TTC549 (cell line): ENCODE results near the gene WNK2.

Source experiments
- FAIRE-seq: peaks from 2 replicates; lab custom pipeline; 2012; peaks lifted over from hg19 to GRCh38; lab: Jason Lieb, UNC

Gene WNK2

DNA sequence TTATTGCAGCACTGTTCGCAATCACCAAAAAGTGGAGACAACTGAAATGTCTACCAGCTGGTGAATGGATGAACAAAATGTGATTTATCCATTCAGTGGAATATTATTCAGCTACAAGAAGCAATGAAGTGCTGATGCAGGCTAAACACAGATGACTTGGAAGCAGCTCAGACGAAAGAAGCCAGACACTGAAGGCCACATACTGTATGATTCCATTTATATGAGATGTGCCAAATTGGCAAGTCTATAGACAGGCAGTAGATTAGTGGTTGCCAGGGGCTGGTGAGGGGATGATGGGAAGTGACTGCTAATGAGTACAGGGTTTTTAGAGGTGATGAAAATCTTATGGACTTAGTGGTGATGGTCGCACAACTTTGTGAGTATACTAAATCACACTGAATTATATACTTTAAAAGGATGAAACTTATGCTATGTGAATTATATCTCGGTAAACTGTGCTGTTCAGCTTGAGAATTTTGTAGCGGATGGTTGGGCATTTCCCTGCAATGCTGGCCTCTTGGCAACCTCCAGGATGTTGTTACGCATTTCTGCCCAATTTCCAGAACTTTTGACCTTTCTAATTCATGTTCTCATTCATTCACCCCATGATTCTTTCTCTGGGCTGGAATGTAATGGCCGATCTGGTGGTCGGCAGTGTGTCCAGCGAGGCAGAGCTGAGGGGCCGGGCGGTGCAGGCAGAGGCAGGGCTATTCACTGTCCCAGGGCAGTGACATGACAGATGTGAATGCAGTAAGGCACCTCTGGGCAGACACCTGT lies 22.0 kb upstream of the WNK2 start:
- FAIRE-seq, result no peak

DNA sequence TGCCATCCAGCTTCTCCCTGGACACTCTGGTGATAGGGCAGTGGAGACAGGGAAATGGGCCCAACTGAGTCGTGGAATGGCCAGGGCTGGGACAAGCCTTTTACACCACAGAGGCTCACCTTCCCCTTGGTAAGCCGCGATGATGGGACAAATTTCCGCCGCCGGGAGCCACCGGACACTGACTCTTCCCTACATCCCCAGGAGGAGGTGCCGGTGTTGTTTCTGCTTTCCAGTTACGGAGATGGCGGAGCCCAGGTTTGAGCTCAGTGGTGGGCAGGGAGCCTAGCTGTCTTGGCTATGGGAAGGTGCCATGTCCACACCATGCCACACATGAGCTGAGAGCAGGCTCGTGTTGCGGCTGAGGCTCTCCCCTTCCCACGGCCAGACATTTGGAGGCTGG lies 19.9 kb upstream of the WNK2 start:
- no peak for FAIRE-seq

- FAIRE-seq, result no peak
Measured at GRCh38 chr9:93166699-93167098, 17.2 kb upstream of the WNK2 start.

DNA sequence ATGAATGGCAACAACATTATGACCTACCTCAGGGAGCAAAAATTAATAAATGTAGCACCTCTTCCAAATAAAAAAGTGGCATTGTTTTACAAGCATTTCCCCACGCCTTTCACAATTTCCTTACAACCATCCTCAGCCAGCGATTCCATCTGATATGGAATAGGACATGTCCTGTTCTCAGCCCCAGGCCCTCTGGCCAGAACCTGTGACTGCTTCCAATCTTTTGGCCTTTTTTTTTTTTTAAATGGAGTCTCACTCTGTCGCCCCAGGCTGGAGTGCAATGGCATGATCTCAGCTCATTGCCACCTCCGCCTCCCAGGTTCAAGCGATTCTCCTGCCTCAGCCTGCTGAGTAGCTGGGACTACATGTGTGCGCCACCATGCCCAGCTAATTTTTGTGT lies 16.8 kb upstream of the WNK2 start:
- no peak for FAIRE-seq

- no peak for FAIRE-seq
Measured at GRCh38 chr9:93167838-93168237, 16.1 kb upstream of the WNK2 start.

DNA sequence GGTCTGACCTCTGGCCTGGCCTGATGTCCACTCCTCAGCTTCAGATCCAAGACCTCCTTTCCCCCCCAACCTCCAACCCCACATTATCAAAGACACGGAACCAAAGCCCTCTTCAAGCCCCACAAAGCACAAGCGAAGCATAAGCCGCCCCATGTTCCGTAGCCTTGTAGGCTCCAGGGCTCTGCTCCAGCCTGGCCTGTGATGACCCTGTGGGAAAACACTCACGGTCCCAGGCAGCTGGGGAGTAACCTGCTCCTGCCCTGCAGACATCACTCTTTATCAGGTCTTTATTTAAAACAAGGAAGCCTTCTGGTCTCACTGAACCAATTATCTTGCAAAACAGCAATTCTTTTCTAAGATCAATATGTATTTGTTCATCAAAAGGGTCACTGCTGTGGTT lies 15.4 kb upstream of the WNK2 start:
- no peak for FAIRE-seq

- FAIRE-seq, result no peak
Measured at GRCh38 chr9:93169444-93169843, 14.5 kb upstream of the WNK2 start.

DNA sequence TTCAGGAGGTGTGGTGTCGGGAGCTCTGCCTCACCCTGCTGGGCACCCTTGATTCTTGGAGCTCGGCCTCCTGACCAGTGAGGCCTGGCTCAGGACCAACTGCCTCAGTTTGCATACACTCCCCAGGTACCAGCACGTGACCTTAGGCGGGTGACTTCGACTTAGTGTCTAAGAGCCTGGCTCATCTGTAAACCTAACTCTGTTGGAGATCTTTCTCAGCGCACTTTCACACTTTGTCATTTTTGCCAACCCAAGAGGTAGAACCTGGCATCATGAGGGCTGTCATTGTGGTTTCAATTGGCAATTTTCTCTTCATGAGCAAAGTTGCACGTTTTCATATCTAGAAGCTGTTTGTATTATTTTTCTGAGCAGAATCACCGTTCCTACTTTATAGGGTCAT lies 13.4 kb upstream of the WNK2 start:
- no peak for FAIRE-seq

DNA sequence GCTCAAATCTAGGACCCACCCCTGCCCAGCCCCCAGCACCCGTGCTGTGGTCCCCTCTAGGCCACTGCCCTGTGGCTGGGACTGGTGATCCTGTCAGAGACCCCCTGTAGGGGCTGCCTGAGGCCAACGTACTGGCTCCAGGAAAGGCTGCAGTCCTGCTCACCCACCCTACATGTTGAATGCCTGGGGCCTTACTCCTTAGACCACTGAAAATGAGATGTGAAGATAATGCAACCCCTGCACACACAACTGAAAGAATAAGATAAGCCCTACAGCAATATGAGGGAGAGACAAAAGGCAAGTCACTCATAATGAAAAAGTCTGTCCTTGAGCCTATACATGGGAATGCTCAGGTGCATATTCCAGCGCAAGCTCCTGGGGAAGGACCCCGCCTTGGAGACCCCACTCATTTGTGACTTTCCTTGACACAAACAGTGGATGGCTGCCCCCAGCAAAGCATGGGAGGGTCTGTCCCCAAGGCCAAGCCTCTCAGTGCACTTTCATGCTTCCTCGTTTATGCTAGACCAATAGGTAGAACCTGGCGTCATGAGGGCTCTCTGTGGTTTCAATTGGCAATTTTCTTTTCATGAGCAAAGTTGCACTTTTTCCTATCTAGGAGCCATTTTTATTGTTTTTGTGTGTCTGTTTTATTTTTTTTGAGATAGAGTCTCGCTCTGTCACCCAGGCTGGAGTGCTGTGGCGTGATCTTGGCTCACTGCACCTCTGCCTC lies 12.5 kb upstream of the WNK2 start:
- no peak for FAIRE-seq

- no peak for FAIRE-seq
Measured at GRCh38 chr9:93172666-93173364, 11.1 kb upstream of the WNK2 start.

DNA sequence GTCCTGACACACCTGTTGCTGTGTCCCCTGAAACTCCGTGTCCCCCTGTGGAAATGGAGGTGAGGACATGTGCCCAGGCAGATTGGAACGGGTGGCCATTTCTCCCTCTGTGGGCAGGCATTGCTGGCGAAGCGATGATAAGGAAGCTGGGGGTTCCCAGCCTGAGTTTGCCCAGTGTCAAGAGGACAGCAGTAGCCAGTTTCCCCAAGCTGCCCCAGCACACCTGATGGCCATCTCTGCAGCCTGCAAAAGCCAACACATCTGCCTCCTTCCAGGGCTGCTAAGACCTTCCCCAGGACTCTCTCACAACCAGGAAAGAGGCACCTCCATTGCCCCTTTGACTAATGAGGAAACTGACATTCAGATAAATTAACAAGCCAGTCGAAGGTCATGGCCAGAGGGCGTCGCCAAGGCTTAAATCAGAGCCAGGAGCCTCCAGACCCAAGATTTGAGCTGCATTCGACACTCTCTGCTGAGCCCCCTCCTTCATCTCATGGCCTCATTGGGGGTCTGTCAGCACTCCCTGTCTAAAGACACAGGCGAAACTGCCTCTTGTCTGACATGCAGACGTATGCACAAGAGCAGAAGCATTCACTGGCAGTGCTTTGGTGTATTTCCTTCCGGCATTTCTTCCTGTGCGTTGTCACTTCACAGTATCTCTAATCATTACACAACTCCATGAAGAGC lies 10.4 kb upstream of the WNK2 start:
- FAIRE-seq, result no peak

GRCh38 chr9:93174976-93175375 lies 9.0 kb upstream of the WNK2 start:
- no peak for FAIRE-seq

DNA sequence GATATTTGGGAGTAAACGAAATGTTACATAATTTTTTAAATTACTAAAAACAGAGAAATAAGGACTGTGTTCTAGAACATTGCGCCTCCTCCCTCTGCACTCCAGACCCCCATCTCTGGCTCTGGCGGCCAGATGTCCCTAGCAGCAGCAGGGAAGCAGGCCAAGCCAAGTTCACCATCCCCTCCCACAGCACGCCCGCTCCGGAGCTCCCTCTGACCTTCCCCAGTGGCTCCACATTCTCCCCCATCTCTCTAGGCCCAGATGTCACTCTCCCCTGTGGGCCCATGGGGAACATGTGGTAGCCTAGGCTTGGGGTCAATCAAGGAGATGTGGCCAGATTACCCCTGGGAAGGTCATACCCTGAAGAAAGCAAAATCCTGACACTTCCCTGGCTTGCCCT lies 6.3 kb upstream of the WNK2 start:
- no peak for FAIRE-seq

DNA sequence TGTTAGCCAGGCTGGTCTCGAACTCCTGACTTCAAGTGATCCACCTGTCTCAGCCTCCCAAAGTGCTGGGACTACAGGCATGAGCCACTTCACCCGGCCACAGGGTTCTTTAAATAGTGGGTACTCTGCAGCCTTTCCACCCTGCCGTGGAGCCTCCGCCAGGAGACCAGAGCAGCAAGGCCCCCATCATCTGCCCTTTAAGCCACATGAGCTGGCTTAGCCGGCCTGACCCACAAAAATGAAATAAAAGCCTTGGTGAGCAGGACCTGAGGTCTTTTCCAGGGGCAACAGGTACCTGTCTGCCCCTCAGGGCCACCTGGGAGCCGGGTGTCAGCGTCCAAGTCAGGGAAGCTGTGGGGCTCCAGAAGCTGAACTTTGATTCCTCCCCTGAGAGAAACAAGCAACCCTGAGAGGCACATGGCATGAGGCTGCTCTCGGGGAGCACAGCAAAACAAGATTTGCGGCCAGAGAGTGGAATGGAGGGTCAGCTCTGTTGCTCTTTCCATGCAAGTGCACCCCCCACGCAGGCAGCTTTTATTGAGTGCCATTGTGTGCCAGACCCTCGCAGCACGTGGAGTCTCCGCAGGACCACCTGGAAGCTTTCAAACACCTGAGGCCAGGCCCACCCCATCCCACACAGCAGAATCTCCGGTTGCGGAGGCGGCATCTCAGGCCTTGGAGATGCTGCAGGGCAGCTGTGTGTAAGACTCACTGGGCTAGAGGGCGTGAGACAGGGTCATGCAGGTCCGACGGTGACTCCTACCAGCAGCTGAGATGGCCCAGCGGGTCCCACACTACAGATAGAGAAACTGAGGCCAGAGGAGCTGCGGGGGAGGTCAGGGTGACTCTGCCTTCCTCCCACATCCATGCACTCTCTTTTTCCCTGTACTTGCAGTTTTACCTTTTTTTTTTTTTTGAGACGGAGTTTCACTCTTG lies 4.8 kb upstream of the WNK2 start:
- no peak for FAIRE-seq

- FAIRE-seq, result no peak
Measured at GRCh38 chr9:93180938-93181337, 3.0 kb upstream of the WNK2 start.

GRCh38 chr9:93181672-93182435 lies 2.1 kb upstream of the WNK2 start:
- no peak for FAIRE-seq

- FAIRE-seq, result no peak
Measured at GRCh38 chr9:93182572-93182971, 1.4 kb upstream of the WNK2 start.

GRCh38 chr9:93183131-93183662 lies 742 bp upstream of the WNK2 start:
- FAIRE-seq, result no peak

DNA sequence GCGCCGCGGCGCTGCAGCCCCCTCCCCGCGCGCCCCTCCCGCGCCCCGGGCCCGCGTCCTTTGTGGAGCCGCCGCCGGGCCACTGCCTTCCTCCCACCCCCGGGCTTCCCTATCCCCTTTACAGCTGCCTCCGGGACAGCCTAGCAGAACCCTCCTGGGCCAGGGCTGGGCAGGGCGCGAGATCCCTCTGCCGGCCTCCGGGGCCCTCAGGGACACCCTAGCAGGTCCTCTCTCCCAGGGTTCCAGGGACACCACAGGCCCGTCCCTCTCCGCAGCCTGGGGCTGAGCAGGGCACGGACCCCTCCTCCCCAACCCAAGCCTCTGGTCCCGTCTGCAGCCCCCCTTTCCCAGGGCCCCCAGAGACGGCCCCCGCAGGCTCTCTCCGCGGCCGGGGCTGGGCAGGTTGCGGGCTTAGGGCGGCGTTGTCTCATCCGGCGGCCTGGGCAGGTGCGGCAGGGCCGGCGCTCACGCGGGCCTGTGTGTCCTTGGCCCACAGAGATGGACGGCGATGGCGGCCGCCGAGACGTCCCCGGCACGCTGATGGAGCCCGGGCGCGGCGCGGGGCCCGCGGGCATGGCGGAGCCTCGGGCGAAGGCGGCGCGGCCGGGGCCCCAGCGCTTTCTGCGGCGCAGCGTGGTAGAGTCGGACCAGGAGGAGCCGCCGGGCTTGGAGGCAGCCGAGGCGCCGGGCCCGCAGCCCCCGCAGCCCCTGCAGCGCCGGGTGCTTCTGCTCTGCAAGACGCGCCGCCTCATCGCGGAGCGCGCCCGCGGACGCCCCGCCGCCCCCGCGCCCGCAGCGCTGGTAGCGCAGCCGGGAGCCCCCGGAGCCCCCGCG lies 710 bp downstream of the WNK2 start:
- no peak for FAIRE-seq
